HG03565 (cell line): ENCODE results near the gene ABTB1.

Source experiments
- ATAC-seq: cut with Tn5 transposase; IDR thresholded peaks from one replicate; pipeline ENCODE4 v1.9.1; 2021; ENCODE audit warnings: mild to moderate bottlenecking, moderate library complexity; ENCODE audit not compliant: unreplicated experiment

Gene ABTB1

GRCh38 chr3:127718245-127718915 lies 45.6 kb downstream of the ABTB1 start:
- ATAC-seq: no peak

DNA sequence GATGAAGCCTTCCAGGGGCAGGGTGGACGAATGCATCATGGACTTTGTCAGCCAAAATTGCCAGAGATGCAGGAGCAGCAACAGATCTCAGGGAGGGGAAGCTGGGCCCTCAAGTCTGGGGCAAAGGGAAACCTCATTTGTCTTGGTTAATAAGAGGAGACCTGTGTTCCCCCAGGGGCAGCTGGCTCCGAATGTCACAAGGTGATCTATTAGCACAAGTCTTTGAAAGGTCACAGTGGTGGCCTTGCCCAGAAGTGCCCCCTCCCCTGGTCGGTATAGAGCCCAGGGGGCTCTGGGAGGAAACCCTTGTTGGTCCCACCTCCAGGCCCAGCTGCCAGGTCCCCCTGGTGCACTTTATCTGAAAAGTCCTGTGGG lies 46.2 kb downstream of the ABTB1 start:
- no peak for ATAC-seq

DNA sequence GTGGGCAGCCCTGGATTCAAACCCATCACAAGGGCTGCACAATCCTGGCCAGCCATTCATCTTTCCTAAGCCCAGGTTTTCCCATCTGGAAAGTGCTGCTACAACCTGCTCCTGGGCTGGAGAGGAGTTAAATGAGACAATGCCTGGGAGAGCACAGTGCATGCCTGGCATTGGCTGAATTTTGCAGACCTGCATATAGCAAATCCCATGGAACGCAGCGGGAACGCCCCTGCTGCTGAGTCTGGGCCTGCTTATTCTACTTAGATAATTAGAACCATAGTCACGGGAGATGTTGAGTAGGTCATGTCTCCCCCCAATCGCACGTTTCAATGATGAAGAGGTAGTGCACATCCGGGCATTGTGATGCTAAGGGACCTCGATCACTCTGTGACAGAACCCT lies 46.6 kb downstream of the ABTB1 start:
- no peak for ATAC-seq

DNA sequence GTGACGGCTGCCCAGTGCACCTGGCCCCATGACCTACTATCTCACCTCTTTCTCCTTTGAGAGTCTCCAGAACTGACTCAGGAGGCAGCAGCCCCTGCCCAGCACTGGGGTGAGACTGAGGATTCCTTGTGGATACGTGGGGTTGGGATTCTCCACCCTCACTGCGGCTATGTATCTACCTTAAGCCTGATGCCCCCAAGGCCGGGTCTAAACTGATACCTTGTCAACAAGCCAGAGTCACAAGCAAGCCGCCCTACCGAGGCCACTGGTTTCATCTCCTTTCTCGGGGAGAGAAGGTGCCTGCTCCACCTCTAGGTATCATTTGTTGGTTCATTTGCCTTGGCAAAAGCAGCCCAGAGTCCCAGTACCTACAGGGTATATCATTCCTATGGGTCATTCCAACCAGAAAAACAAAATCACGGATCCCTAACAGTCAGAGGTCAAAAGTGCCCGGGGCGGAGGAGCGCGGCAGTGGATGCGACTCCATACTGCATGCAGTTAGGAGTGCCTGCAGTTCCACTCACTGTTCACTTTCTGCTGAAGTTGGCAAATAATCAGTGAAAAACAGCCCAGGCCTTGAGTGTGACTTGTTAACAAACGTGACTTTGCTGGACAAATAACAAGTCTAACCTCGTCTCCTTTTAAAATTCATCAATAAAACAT lies 47.5 kb downstream of the ABTB1 start:
- ATAC-seq: no peak

DNA sequence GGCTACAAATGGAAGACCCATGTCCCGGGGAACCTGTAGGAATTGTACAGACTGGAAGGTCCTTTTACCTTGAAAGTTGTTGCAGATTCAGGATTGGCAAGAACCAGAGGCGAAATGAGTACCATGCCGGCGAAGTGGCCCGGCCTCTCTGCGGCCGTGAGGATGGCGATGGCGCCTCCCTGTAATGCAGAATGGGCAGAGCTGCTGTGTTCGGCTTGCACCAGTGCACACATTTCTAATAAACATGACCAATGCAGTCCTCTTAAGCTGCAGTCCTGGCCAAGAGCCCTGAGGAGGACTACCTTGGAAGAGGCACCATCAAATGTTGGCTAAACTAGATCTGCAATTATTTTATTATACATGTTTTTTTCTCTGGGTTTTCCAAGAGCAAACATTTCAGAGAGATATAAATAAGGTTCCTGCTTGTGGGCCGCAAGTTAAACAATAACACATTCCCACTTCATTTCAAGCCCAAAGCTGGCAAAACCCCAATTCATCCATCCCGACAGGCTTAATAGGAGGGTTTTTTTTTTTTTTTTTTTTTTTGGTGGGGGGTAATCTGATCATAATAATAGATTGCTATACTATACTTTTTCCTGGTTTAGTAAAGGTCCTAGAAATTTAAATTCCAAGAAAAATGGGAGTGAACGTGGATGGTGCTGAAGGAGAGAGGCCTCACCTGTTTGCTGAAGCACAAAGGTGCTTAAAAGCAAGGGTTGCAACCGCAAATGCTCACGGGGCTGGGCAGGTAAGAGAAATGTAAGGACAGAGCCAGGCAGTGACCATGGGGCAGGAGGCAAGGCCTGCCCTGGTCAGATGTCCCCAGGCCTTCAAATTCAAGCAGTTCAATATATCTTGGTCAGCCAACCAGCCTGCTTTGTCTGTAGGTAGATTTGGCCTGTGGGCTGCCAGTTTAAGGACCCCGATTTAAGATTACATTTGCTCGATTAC lies 48.5 kb downstream of the ABTB1 start:
- ATAC-seq: no peak

- no peak for ATAC-seq
These were observed 49.5 kb downstream of the ABTB1 start for GRCh38 chr3:127722091-127722784.

DNA sequence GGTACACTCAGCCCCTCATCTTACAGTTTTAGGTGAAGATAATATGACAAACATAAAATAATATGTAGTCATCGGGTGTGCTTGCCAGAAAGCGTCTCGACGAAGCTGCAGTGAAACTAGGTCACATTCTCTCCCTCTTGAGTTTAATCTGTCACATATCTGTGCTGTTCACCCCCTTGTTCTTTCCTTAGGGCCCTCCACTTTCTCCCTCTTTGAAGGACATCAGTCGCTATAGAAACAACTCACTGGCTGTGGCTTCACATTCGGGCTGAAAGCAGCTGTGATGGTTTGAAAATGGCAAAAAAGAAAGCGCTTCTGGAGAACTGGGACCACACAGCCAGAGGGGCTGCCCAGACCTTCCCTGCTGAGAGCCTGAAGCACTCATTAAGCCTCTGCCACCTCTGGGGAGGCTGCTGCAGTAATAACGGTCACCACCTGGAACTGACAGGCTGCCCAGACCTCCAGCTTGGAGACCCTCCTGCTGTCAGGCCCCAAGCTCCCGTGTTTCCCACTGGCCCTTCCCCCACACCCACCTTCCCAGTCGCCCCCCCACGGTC lies 50.3 kb downstream of the ABTB1 start:
- no peak for ATAC-seq

GRCh38 chr3:127726894-127727293 lies 54.1 kb downstream of the ABTB1 start:
- ATAC-seq: no peak

- ATAC-seq: no peak
These were observed 55.8 kb downstream of the ABTB1 start for GRCh38 chr3:127728417-127729015.

DNA sequence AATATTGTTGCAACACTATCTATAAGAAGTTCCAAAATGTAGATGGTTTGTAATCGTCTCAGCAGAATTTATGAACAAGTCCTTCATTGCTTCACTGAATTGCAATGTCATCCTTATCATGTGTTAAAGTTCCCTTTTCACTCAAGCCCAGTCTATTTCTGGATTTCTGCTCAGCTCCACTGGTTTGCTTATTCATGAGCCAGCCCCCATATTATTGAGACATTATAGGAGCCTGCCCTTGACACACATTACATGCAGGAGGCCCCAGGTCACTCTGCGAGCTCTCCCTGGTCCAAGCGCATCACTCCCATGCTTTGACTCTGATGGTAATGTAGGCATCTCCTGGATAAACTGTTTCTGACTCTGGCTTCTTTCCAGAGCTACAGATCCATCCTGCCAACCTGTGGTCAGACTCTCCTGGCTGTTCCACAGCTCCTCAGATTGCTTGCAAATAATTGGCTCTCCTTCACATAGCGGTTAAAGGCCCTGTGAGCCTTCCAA lies 56.9 kb downstream of the ABTB1 start:
- no peak for ATAC-seq

GRCh38 chr3:127730171-127730570 lies 57.4 kb downstream of the ABTB1 start:
- ATAC-seq: no peak
